Panc1 (cell line): ENCODE data around the gene EZH2. TPM values are rescaled to one million over a fixed set of nuclear protein-coding genes. Genes with fewer than 3 reads are reported as not detected.

Experiments used
- ATAC-seq: fragments of 200-7000 bp; cut with Tn5 transposase; 2 replicates; pipeline ENCODE4 v1.9.1; 2020; ENCODE audit warnings: mild to moderate bottlenecking, moderate library complexity
- BruUV-seq: library from RNA; stranded (reverse); fragments of 400-500 nt; replicated peaks from 2 replicates; lab custom pipeline; 2021; lab: Mats Ljungman, UMichigan
- CTCF ChIA-PET: fragments of 300-600 bp; sonication (Branson Sonifier 250); formaldehyde crosslinking; loops from one replicate; lab custom pipeline; 2022; ENCODE audit warnings: antibody characterized with exemption; lab: Charles Lee
- POLR2A ChIA-PET: fragments of 300-600 bp; sonication (Branson Sonifier 250); formaldehyde crosslinking; loops from one replicate; lab custom pipeline; 2022; ENCODE audit warnings: antibody characterized with exemption; lab: Charles Lee
- DNase-seq: peaks from one replicate; pipeline ENCODE4 v3.0.0-alpha.2; 2010; ENCODE audit warnings: low read depth, low spot score
- H3K27ac ChIP-seq: 2 replicates; pipeline ENCODE4 v1.5.1; 2011; ENCODE audit warnings: mild to moderate bottlenecking, low read length, inconsistent platforms
- H3K27me3 ChIP-seq: fragments of 200-500 bp; sonication (Bioruptor generic); 2 replicates; pipeline ENCODE4 v1.6.0; 2014; ENCODE audit warnings: low read length, inconsistent platforms; ENCODE audit not compliant: control insufficient read depth, insufficient read depth
- H3K36me3 ChIP-seq: fragments of 200-500 bp; sonication (Bioruptor generic); 2 replicates; pipeline ENCODE4 v1.5.1; 2014; ENCODE audit warnings: inconsistent platforms, mild to moderate bottlenecking, low read length, moderate library complexity; ENCODE audit not compliant: control insufficient read depth, insufficient read depth
- H3K4me1 ChIP-seq: 2 replicates; pipeline ENCODE4 v1.5.1; 2011; ENCODE audit warnings: inconsistent platforms, mild to moderate bottlenecking, low read length, moderate library complexity; ENCODE audit not compliant: control insufficient read depth, insufficient read depth
- H3K4me3 ChIP-seq, 2 experiments: 2 replicates each; pipeline ENCODE4 v1.5.1; 2011 to 2012; ENCODE audit warnings: low read depth in 2 of 2, low read length in 2 of 2, mild to moderate bottlenecking in 2 of 2, inconsistent platforms in 1 of 2, moderate library complexity in 1 of 2
- H3K9me3 ChIP-seq: fragments of 200-500 bp; sonication (Bioruptor generic); 2 replicates; pipeline ENCODE4 v1.5.1; 2014; ENCODE audit warnings: low read depth, mild to moderate bottlenecking, inconsistent platforms, low read length, moderate library complexity; ENCODE audit not compliant: control insufficient read depth, insufficient read depth
- POLR2AphosphoS5 ChIP-seq: IDR thresholded peaks from 2 replicates; pipeline ENCODE4 v1.6.1; 2012; ENCODE audit warnings: mild to moderate bottlenecking, low read depth, low read length, moderate library complexity
- REST ChIP-seq, 2 experiments: IDR thresholded peaks; 2 replicates each; pipeline ENCODE4 v1.6.1; 2011 to 2012; ENCODE audit warnings: low read depth in 2 of 2, control low read depth in 1 of 2, low read length in 1 of 2, mild to moderate bottlenecking in 1 of 2, moderate library complexity in 1 of 2; ENCODE audit not compliant: insufficient read depth in 1 of 2
- SIN3A ChIP-seq: IDR thresholded peaks from 2 replicates; pipeline ENCODE4 v1.6.1; 2012; ENCODE audit warnings: low read depth, mild to moderate bottlenecking, low read length, moderate library complexity, borderline replicate concordance; ENCODE audit not compliant: insufficient read depth
- TCF7L2 ChIP-seq: IDR thresholded peaks from 2 replicates; pipeline ENCODE4 v1.6.1; 2011; ENCODE audit warnings: mild to moderate bottlenecking, low read depth, low read length, inconsistent platforms
- in situ Hi-C: cut with HindIII; loops from 2 replicates; pipeline ENCODE4 v1.10.0; 2016; ENCODE audit warnings: low sequenced_read_pairs, low pct_unique_long_range_greater_than_20kb
- intact Hi-C: fragments of 100-400 bp; cut with micrococcal nuclease; formaldehyde crosslinking; loops from one replicate; pipeline ENCODE4 v1.10.0; 2022; ENCODE audit not compliant: unreplicated experiment
- total RNA-seq: library from RNA; stranded (reverse); gene quantifications from one replicate; pipeline ENCODE4 v1.2.1, GENCODE V29; 2021; ENCODE audit not compliant: unreplicated experiment
- TF ChIP-seq, protein P1 (sequence below): fragments of 450-650 bp; IDR thresholded peaks from 2 replicates; pipeline ENCODE4 v1.5.1; 2017; ENCODE audit warnings: mild to moderate bottlenecking

The EZH2 gene
- total RNA-seq, 1 experiment from 2014 or later = 38.3 TPM

DNA sequence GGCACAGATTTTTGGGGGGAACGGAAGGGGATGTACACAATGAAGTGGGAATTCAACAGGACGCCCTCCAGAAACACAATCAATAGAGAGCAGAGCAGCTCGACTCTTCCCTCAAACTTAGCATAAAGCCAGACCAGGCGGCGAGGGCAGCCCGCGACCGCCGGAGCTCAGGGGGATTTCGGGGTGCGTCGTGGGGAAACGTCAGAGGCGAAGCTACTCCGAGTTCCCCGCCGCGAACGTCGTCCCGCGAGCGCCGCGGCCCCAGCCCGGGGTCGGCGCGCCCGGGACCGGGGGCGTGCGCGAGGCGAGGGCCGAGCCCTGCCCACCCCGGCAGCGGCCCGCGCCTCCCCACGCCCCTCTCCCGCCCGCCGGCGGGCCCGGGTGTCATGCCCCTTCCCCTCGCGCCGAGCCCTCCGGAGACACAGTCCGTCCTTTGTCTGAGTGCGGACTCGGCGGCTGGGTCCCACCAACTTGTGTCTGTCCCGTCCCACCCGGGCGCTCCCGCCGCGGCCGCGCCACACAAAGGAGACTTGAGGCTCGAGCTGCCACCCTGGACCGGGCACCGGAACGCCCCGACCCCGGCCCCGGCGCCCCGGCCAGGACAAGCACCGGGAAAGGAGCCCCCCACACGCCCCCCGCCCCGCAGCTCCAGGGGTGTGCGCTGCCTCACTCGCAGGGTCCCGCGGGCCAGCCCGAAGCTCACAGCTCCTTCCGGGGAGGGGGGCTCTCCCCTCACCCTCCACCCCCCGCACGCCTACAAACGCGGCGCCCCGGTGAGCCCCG lies 634 bp downstream of the EZH2 start:
- no peaks in the 10 kb centered on the region for H3K9me3 ChIP-seq
- no peak for TF ChIP-seq SIN3A
- no peak for TF ChIP-seq POLR2AphosphoS5
- TF ChIP-seq REST (IDR thresholded peaks at IDR 0.05; ENCODE audit: insufficient read depth in 1 of 2, low read depth in 2 of 2, low read length in 1 of 2) = no peak
- peaks cover 16% of the 10 kb centered on the region for H3K4me1 ChIP-seq
- in situ Hi-C loops (no loop called here), intact Hi-C loops (loop anchor here (2.0 kb wide), 1 partner anchor 57 kb away; no protein-coding TSS in a partner anchor)
- H3K36me3 ChIP-seq = no peaks in the 10 kb centered on the region
- H3K27me3 ChIP-seq = no peaks in the 10 kb centered on the region
- H3K27ac ChIP-seq = peak overlapping the region; percentile 88
- peak overlapping the region; percentile 80 to 88 for H3K4me3 ChIP-seq
- ChIA-PET CTCF (interaction anchor here (0.7 kb wide), 1 partner anchor 80 kb away, joined by 3 read pairs; no protein-coding TSS in a partner anchor), POLR2A (interaction anchor here (0.9 kb wide), 1 partner anchor 307 kb away, joined by 5 read pairs; no protein-coding TSS in a partner anchor)
- DNase-seq (peak; percentile 4), ATAC-seq (peak; percentile 24)
- BruUV-seq = no TSS peak

DNA sequence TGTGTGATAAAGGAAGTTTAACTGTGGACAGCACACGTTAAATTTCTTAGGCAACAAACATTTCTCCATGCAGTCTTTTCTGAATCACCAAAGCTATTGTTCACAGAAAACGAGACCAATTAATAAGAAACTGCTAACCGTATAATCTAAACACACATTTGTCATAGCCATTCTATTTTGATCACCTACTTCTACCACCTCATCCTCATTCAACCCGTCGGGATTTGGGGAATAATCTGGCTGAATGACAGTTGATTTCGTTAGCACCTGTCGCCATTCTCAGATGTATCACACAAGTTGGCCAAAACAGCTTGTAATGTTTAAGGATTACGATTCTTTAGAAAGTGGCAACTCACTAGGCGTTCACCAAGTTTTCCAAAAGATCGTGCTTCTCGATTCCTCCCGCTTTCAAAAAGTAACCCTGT lies 1.2 kb downstream of the EZH2 start:
- TF ChIP-seq SIN3A (no peak), REST (IDR thresholded peaks at IDR 0.05; ENCODE audit: insufficient read depth in 1 of 2, low read depth in 2 of 2, low read length in 1 of 2) (no peak), POLR2AphosphoS5 (no peak), TCF7L2 (no peak)
- TF ChIP-seq, protein P1, sequence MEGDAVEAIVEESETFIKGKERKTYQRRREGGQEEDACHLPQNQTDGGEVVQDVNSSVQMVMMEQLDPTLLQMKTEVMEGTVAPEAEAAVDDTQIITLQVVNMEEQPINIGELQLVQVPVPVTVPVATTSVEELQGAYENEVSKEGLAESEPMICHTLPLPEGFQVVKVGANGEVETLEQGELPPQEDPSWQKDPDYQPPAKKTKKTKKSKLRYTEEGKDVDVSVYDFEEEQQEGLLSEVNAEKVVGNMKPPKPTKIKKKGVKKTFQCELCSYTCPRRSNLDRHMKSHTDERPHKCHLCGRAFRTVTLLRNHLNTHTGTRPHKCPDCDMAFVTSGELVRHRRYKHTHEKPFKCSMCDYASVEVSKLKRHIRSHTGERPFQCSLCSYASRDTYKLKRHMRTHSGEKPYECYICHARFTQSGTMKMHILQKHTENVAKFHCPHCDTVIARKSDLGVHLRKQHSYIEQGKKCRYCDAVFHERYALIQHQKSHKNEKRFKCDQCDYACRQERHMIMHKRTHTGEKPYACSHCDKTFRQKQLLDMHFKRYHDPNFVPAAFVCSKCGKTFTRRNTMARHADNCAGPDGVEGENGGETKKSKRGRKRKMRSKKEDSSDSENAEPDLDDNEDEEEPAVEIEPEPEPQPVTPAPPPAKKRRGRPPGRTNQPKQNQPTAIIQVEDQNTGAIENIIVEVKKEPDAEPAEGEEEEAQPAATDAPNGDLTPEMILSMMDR = no peak
- intact Hi-C loops = no loop called here
- Histone ChIP-seq H3K27me3 (no peaks in the 10 kb centered on the region), H3K36me3 (no peaks in the 10 kb centered on the region), H3K27ac (peak overlapping the region; percentile 88), H3K9me3 (no peaks in the 10 kb centered on the region), H3K4me3 (peak overlapping the region; percentile 80 to 88), H3K4me1 (peaks cover 16% of the 10 kb centered on the region)
- ChIA-PET POLR2A (no interaction called here), CTCF (interaction anchor here (0.7 kb wide), 1 partner anchor 80 kb away, joined by 3 read pairs; no protein-coding TSS in a partner anchor)
- BruUV-seq = TSS peak; percentile 68
- in situ Hi-C loops = no loop called here
- ATAC-seq = no peak
- DNase-seq = peak; percentile 8
